Tibial nerve (tissue), 4 donors: ENCODE data around the gene CNGA3. TPM values are rescaled to one million over a fixed set of nuclear protein-coding genes. Genes with fewer than 3 reads are reported as not detected.

Experiments
- DNase-seq, 2 donors: peaks; one replicate each; pipeline ENCODE4 v3.0.0-alpha.2; 2019; ENCODE audit warnings: low spot score in 2 of 2
- H3K27ac ChIP-seq, 4 donors: fragments of 200-600 bp; sonication (generic) in 3 of 4; one replicate each; pipeline ENCODE4 v1.5.1; 2017 to 2019; ENCODE audit warnings: mild to moderate bottlenecking in 1 of 4
- H3K27me3 ChIP-seq, 2 donors: fragments of 200-600 bp; sonication (generic) in 1 of 2; one replicate each; pipeline versions ENCODE4 v1.5.1 to v1.6.0; 2017 to 2019
- H3K36me3 ChIP-seq, 3 donors: fragments of 200-600 bp; sonication (generic); one replicate each; pipeline ENCODE4 v1.5.1; 2018 to 2019
- H3K4me1 ChIP-seq, 4 donors: fragments of 200-600 bp; sonication (generic) in 3 of 4; one replicate each; pipeline ENCODE4 v1.5.1; 2017 to 2019
- H3K4me3 ChIP-seq, 4 donors: fragments of 200-600 bp; sonication (generic) in 3 of 4; one replicate each; pipeline ENCODE4 v1.5.1; 2017 to 2019; ENCODE audit warnings: mild to moderate bottlenecking in 1 of 4, moderate library complexity in 1 of 4
- H3K9me3 ChIP-seq, 4 donors: fragments of 200-600 bp; sonication (generic) in 3 of 4; one replicate each; pipeline ENCODE4 v1.5.1; 2017 to 2019
- EP300 ChIP-seq, 2 donors: sonication (generic); formaldehyde crosslinking; IDR thresholded peaks; one replicate each; pipeline ENCODE4 v1.6.1; 2017; ENCODE audit warnings: antibody characterized with exemption in 2 of 2, mild to moderate bottlenecking in 1 of 2
- POLR2A ChIP-seq, 2 donors: fragments of 450-650 bp; IDR thresholded peaks; one replicate each; pipeline ENCODE4 v1.6.1; 2017; ENCODE audit warnings: antibody characterized with exemption in 2 of 2, mild to moderate bottlenecking in 2 of 2, moderate library complexity in 2 of 2
- WGBS, 2 donors: methylation state at CpG; one replicate each; pipeline ENCODE4 v1.1.5; 2018; 5-methylcytosine and 5-hydroxymethylcytosine counted together
- total RNA-seq, 4 donors: library from RNA; depleted of rRNA; stranded (reverse); fragments of >200 nt; gene quantifications; one replicate each; pipeline ENCODE4 v1.1.0, GENCODE V29; 2016
- TF ChIP-seq, protein P1 (sequence below), 5 experiments: fragments of 200-600 bp in 3 of 5; fragments of 450-650 bp in 2 of 5; sonication (generic) in 3 of 5; IDR thresholded peaks; one replicate each; pipeline ENCODE4 v1.5.1; 2016 to 2019; ENCODE audit warnings: antibody characterized with exemption in 5 of 5, mild to moderate bottlenecking in 3 of 5, moderate library complexity in 2 of 5

The CNGA3 gene
- total RNA-seq, 4 donors from 2014 or later: 0.30 to 1.3 TPM; not detected in 2

DNA sequence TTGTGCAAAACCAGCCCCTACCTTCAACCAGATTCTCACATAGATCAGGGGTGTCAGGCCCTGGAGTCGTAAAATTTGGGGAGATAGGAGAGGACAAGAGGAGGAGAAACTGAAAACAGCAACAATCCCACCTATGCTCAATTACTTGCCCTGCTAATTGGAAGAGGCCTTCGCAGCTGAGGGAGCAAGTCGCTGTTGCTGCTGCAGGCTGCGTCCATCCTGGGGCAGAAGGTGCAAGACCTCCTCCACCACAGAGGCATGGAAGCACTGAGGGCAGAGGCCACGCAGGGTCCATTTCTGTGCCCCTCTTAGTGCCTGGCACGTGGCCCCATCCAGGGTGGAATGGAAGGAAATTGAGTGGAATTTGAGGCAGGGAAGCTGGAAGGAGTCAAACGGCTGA lies 36.5 kb downstream of the CNGA3 start:
- H3K27me3 ChIP-seq: no peaks in the 10 kb centered on the region
- 75 to 81% methylated on average over 7 of the region's 7 CpGs for WGBS, 2 donors
- TF ChIP-seq POLR2A (IDR thresholded peaks at IDR 0.05) (no peak), EP300 (IDR thresholded peaks at IDR 0.05) (no peak)
- no peaks in the 10 kb centered on the region for H3K36me3 ChIP-seq
- no peaks in the 10 kb centered on the region for H3K9me3 ChIP-seq
- H3K4me3 ChIP-seq: no peak overlapping the region
- DNase-seq: no peak
- peaks cover 0 to 3% (median 0%) of the 10 kb centered on the region in 4 donors for H3K4me1 ChIP-seq
- H3K27ac ChIP-seq: no peak overlapping the region

DNA sequence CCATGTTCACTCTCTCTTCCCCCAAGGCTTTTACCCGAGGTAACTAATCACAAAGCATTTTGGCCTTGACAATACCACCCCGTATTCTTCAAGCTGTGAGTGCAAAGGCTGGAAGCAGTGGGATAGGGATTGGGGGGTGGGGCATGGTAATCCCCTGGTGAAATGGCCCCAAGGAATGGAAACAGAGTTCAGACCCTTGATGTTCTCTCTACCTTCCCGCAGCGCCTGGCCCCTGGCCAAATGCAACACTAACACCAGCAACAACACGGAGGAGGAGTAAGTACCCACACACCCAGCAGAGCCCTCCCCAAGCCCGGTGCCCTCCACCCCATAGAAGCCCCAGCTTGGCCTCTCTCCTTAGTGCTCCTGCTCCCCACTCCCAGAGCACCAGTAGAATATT lies 36.9 kb downstream of the CNGA3 start:
- Histone ChIP-seq H3K4me3 (no peak overlapping the region), H3K27ac (no peak overlapping the region), H3K9me3 (no peaks in the 10 kb centered on the region), H3K27me3 (no peaks in the 10 kb centered on the region), H3K36me3 (no peaks in the 10 kb centered on the region), H3K4me1 (peaks cover 0 to 3% (median 0%) of the 10 kb centered on the region in 4 donors)
- WGBS, 2 donors: 34 to 36% methylated on average over 6 of the region's 6 CpGs
- TF ChIP-seq POLR2A (IDR thresholded peaks at IDR 0.05) (no peak), EP300 (IDR thresholded peaks at IDR 0.05) (no peak)
- TF ChIP-seq, protein P1, sequence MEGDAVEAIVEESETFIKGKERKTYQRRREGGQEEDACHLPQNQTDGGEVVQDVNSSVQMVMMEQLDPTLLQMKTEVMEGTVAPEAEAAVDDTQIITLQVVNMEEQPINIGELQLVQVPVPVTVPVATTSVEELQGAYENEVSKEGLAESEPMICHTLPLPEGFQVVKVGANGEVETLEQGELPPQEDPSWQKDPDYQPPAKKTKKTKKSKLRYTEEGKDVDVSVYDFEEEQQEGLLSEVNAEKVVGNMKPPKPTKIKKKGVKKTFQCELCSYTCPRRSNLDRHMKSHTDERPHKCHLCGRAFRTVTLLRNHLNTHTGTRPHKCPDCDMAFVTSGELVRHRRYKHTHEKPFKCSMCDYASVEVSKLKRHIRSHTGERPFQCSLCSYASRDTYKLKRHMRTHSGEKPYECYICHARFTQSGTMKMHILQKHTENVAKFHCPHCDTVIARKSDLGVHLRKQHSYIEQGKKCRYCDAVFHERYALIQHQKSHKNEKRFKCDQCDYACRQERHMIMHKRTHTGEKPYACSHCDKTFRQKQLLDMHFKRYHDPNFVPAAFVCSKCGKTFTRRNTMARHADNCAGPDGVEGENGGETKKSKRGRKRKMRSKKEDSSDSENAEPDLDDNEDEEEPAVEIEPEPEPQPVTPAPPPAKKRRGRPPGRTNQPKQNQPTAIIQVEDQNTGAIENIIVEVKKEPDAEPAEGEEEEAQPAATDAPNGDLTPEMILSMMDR (IDR thresholded peaks at IDR 0.05): no peak
- DNase-seq: no peak

DNA sequence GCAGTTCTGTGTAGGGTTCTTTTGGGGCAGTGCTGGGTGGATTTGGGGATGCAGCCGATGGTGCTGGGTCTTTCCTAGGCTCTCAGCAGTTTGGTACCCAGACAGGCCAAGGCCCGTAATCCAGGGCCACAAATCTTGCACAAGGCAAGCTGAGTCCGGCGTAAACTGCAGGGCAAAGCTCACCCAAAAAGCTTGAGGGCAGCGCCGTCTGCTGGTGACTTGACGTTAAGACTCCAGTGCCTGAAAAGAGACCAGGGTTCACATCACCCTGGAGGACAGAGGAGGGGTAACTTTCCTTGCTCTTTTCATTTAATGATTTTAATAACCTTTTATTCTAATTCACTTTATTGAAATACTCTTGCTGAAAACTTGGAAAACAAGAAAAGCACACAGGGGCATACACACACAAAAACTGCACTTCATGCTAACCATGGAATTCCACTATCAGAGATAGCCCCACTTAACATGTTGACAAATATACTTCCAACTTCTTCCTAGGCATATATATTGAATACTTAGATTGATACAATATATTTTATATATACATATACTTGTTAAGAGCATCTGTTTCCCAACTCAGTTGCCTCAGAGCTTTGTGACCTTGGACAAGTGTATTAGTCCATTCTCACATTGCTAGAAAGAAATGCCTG lies 38.9 kb downstream of the CNGA3 start:
- 6 to 7% methylated on average over 7 of the region's 7 CpGs for WGBS, 2 donors
- TF ChIP-seq, protein P1 (IDR thresholded peaks at IDR 0.05): peak; percentile 80 to 93 (median 91)
- TF ChIP-seq POLR2A (IDR thresholded peaks at IDR 0.05) (no peak), EP300 (IDR thresholded peaks at IDR 0.05) (no peak)
- Histone ChIP-seq H3K27ac (no peak overlapping the region), H3K27me3 (no peaks in the 10 kb centered on the region), H3K36me3 (no peaks in the 10 kb centered on the region), H3K4me1 (peaks cover 0 to 3% (median 0%) of the 10 kb centered on the region in 4 donors), H3K9me3 (no peaks in the 10 kb centered on the region), H3K4me3 (no peak overlapping the region)
- DNase-seq: peak; percentile 36 to 61

DNA sequence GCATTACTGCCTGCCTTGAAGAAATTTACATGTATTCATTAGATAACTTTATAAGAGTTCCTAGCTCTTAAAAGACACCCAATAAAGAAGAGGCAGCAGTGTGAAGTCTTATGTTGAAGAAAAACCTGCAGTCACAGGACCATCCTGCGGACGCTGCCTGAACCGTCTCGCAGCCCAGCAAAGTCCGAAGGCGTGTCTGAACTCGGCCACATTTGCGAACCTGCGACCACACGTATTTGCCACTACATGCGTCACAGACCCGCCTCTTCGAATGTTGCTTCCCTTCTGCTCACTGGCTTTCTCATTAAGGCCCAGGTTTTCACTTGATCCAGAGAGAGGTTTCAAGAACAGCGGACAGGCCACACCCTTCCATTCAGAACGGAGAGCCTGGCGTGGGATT lies 41.2 kb downstream of the CNGA3 start:
- WGBS, 2 donors: 90 to 92% methylated on average over 15 to 16 of the region's 16 CpGs
- no peak overlapping the region for H3K4me3 ChIP-seq
- peaks cover 0 to 3% (median 0%) of the 10 kb centered on the region in 4 donors for H3K4me1 ChIP-seq
- H3K9me3 ChIP-seq: no peaks in the 10 kb centered on the region
- DNase-seq: no peak
- no peak overlapping the region for H3K27ac ChIP-seq
- H3K36me3 ChIP-seq: no peaks in the 10 kb centered on the region
- H3K27me3 ChIP-seq: no peaks in the 10 kb centered on the region
- TF ChIP-seq POLR2A (IDR thresholded peaks at IDR 0.05): no peak
- TF ChIP-seq, protein P1 (IDR thresholded peaks at IDR 0.05): no peak
- no peak for TF ChIP-seq EP300 (IDR thresholded peaks at IDR 0.05)

DNA sequence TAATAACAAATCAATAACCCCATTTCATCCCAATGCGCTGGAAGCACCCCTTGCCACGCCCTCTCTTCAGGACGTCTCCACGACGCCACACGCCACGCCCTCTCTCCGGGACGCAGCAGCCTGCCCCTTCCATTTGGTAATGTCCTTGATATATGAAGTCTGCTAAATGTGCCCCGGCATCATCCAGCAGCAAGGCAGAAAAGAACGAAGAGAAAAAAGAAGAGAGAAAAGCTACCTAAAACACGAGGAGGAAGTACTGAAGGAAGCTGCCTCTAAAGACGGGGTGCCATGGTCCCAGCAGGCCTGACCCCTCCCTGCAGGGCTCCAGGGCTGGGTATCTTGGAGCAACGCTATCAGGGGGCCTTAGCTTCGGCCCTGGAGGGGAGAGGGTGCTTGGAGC lies 41.8 kb downstream of the CNGA3 start:
- 79 to 90% methylated on average over 15 of the region's 15 CpGs for WGBS, 2 donors
- Histone ChIP-seq H3K4me1 (peaks cover 0 to 3% (median 0%) of the 10 kb centered on the region in 4 donors), H3K27ac (no peak overlapping the region), H3K36me3 (no peaks in the 10 kb centered on the region), H3K4me3 (no peak overlapping the region), H3K27me3 (no peaks in the 10 kb centered on the region), H3K9me3 (no peaks in the 10 kb centered on the region)
- no peak for DNase-seq
- TF ChIP-seq, protein P1 (IDR thresholded peaks at IDR 0.05): no peak
- TF ChIP-seq POLR2A (IDR thresholded peaks at IDR 0.05) (no peak), EP300 (IDR thresholded peaks at IDR 0.05) (no peak)
